ENCODE results near the gene YIPF2.
"Not testable (repeated sequence)": the region's sequence is repeated elsewhere in the genome, so short reads cannot be mapped to it uniquely, and the experiment has no call there.

The YIPF2 gene

GRCh38 chr19:10928563-10929401 is at the start of gene YIPF2, which contains the start of gene TIMM29:
TSS of gene YIPF2 (minus strand) at chr19:10928639. CDS start at chr19:10928410, 229 bp downstream.
TSS of gene TIMM29 (plus strand) at chr19:10928811. CDS start at chr19:10928823, 12 bp downstream.
- DNase-seq: peak; percentile 97

- DNase-seq: no peak
Observed at GRCh38 chr19:10977742-10978092, 49.3 kb upstream of the YIPF2 start.

GRCh38 chr19:10976131-10976892 is 47.9 kb upstream of the YIPF2 start:
- no peak for DNase-seq

GRCh38 chr19:10975374-10976130 is 47.1 kb upstream of the YIPF2 start:
- no peak for DNase-seq

- DNase-seq: no peak
Observed at GRCh38 chr19:10971107-10971726, 42.8 kb upstream of the YIPF2 start.

GRCh38 chr19:10968527-10969135 is 40.2 kb upstream of the YIPF2 start:
- DNase-seq: no peak

GRCh38 chr19:10966809-10967208 is 38.4 kb upstream of the YIPF2 start:
- no peak for DNase-seq

- DNase-seq: no peak
Observed at GRCh38 chr19:10965398-10965797, 37.0 kb upstream of the YIPF2 start.

GRCh38 chr19:10964903-10965302 is 36.5 kb upstream of the YIPF2 start:
- DNase-seq: no peak

- no peak for DNase-seq
Observed at GRCh38 chr19:10963865-10964264, 35.4 kb upstream of the YIPF2 start.

- no peak for DNase-seq
Observed at GRCh38 chr19:10962863-10963262, 34.4 kb upstream of the YIPF2 start.

- peak; percentile 49 for DNase-seq
Observed at GRCh38 chr19:10961073-10961860, 32.8 kb upstream of the YIPF2 start.

GRCh38 chr19:10960314-10961072 is 32.1 kb upstream of the YIPF2 start, which contains the start of gene SMARCA4:
TSS of gene SMARCA4 (plus strand) at chr19:10961030. CDS start at chr19:10984152, 23,122 bp downstream.
- peak; percentile 97 for DNase-seq

- DNase-seq: not testable (repeated sequence)
Observed at GRCh38 chr19:10959277-10959968, 31.0 kb upstream of the YIPF2 start.

- no peak for DNase-seq
Observed at GRCh38 chr19:10952809-10953208, 24.4 kb upstream of the YIPF2 start.

- DNase-seq: no peak
Observed at GRCh38 chr19:10946958-10947657, 18.7 kb upstream of the YIPF2 start.

GRCh38 chr19:10945264-10945663 is 16.8 kb upstream of the YIPF2 start:
- DNase-seq: no peak

GRCh38 chr19:10943412-10943811 is 15.0 kb upstream of the YIPF2 start:
- not testable (repeated sequence) for DNase-seq

GRCh38 chr19:10941649-10942048 is 13.2 kb upstream of the YIPF2 start:
- DNase-seq: not testable (repeated sequence)

All from NCI-H774 (cell line).